HepG2 (cell line): ENCODE results near the gene C2orf42. TPM values are rescaled to one million over a fixed set of nuclear protein-coding genes. Genes with fewer than 3 reads are reported as not detected.
A peak's percentile ranks its signal among the peaks of the same experiment; 100 is the strongest.

Experiments used
- HBP1 ChIP-seq: IDR thresholded peaks from 2 replicates; pipeline ENCODE4 v1.6.1; 2016; ENCODE audit warnings: low read depth, control low read depth
- KLF15 ChIP-seq: sonication (generic); formaldehyde crosslinking; IDR thresholded peaks from 2 replicates; pipeline ENCODE4 v1.8.1; 2023; ENCODE audit warnings: borderline replicate concordance, mild to moderate bottlenecking, inconsistent platforms, missing genetic modification reagents, mixed read lengths
- MAF1 ChIP-seq: sonication (generic); formaldehyde crosslinking; IDR thresholded peaks from 2 replicates; pipeline ENCODE4 v1.5.0; 2020; ENCODE audit warnings: missing genetic modification reagents, borderline replicate concordance
- SETDB1 ChIP-seq: sonication (generic); formaldehyde crosslinking; IDR thresholded peaks from 2 replicates; pipeline ENCODE4 v1.5.1; 2020; ENCODE audit warnings: missing genetic modification reagents, mild to moderate bottlenecking, borderline replicate concordance
- SOX5 ChIP-seq: IDR thresholded peaks from 2 replicates; pipeline ENCODE4 v1.6.1; 2016; ENCODE audit warnings: borderline replicate concordance
- TGIF2 ChIP-seq: IDR thresholded peaks from 2 replicates; pipeline ENCODE4 v1.6.1; 2016; ENCODE audit warnings: control low read depth, missing compliant biosample characterization
- ZHX1 ChIP-seq: sonication (generic); formaldehyde crosslinking; IDR thresholded peaks from 2 replicates; pipeline ENCODE4 v1.8.1; 2022; ENCODE audit warnings: low read depth, mild to moderate bottlenecking, missing genetic modification reagents
- ZNF3 ChIP-seq: IDR thresholded peaks from 2 replicates; pipeline ENCODE4 v1.7.0; 2017; ENCODE audit warnings: inconsistent platforms
- ZNF367 ChIP-seq: sonication (generic); formaldehyde crosslinking; IDR thresholded peaks from 2 replicates; pipeline ENCODE4 v1.4.0; 2020; ENCODE audit warnings: missing genetic modification reagents, borderline replicate concordance
- ZNF407 ChIP-seq: sonication (generic); formaldehyde crosslinking; IDR thresholded peaks from one replicate; pipeline ENCODE4 v1.5.1; 2020; ENCODE audit warnings: mild to moderate bottlenecking, missing genetic modification reagents; ENCODE audit errors: not compliant biosample characterization
- ZNF597 ChIP-seq: sonication (generic); formaldehyde crosslinking; IDR thresholded peaks from 2 replicates; pipeline ENCODE4 v1.5.0; 2020; ENCODE audit warnings: missing genetic modification reagents
- ZNF816 ChIP-seq: sonication (generic); formaldehyde crosslinking; IDR thresholded peaks from 2 replicates; pipeline ENCODE4 v1.8.0; 2022; ENCODE audit warnings: missing genetic modification reagents, mild to moderate bottlenecking, borderline replicate concordance
- polyA plus RNA-seq, 8 experiments: library from polyadenylated mRNA; depleted of rRNA in 3 of 8; stranded (reverse) in 7 of 8; unstranded in 1 of 8; fragments of >200 nt; fragmentation: Illumina TruSeq in 4 of 8; extraction: Trizol in 4 of 8; gene quantifications; 2 replicates each; pipeline versions ENCODE4 v1.2.1 to v1.2.3, GENCODE V29; 2011 to 2016; ENCODE audit warnings: low read depth in 4 of 8, missing spikeins in 1 of 8, mixed read lengths in 1 of 8; ENCODE audit not compliant: insufficient read depth in 1 of 8
- total RNA-seq, 5 experiments: library from RNA; depleted of rRNA; stranded (reverse); fragments of >200 nt; fragmentation: Illumina TruSeq; extraction: Trizol; gene quantifications; 2 replicates each; pipeline ENCODE4 v1.2.3, GENCODE V29; 2016; ENCODE audit warnings: low read depth in 1 of 5

The C2orf42 gene
- total and polyA plus RNA-seq, 2 of the 13 experiments (the other 11 are each of a cell fraction or from before 2014, with no cell fraction given) = 9.3 to 9.9 TPM

GRCh38 chr2:70190418-70191243, at the start of gene C2orf42 (continued):
- TF ChIP-seq ZNF816 (CRISPR knock-in tag) (0 out of 2 replicates have a peak, but pooled peaks have one; percentile 75), ZNF367 (no peak), SOX5 (CRISPR knock-in tag) (peak; percentile 46), KLF15 (CRISPR knock-in tag) (peak; percentile 66), SETDB1 (no peak), HBP1 (CRISPR knock-in tag) (peak; percentile 19; the same call in 1 of the 2 replicates), ZNF3 (peak; percentile 71; the same call in 1 of the 2 replicates), TGIF2 (CRISPR knock-in tag) (no peak), ZNF407 (peak; percentile 43), MAF1 (CRISPR knock-in tag) (no peak), ZHX1 (CRISPR knock-in tag) (peak; percentile 91; the same call in 1 of the 2 replicates), ZNF597 (no peak)
